GM18517 (cell line): Measurements from ENCODE around the gene EFCAB8.
"Not testable (repeated sequence)": the region's sequence is repeated elsewhere in the genome, so short reads cannot be mapped to it uniquely, and the experiment has no call there.

Experiments
- ATAC-seq: cut with Tn5 transposase; IDR thresholded peaks from one replicate; pipeline ENCODE4 v1.9.1; 2021; ENCODE audit warnings: mild to moderate bottlenecking, moderate library complexity; ENCODE audit not compliant: unreplicated experiment

The EFCAB8 gene

GRCh38 chr20:32841632-32842031, 17.1 kb upstream of the EFCAB8 start:
- ATAC-seq = no peak

- ATAC-seq = no peak
These were observed 15.8 kb upstream of the EFCAB8 start for GRCh38 chr20:32842688-32843524.

- ATAC-seq = no peak
These were observed 12.9 kb upstream of the EFCAB8 start for GRCh38 chr20:32845786-32846185.

GRCh38 chr20:32846852-32847251, 11.9 kb upstream of the EFCAB8 start:
- ATAC-seq = no peak

GRCh38 chr20:32847964-32848363, 10.8 kb upstream of the EFCAB8 start:
- ATAC-seq = no peak

- no peak for ATAC-seq
These were observed 9.9 kb upstream of the EFCAB8 start for GRCh38 chr20:32848846-32849245.

- ATAC-seq = no peak
These were observed 9.1 kb upstream of the EFCAB8 start for GRCh38 chr20:32849577-32849976.

- no peak for ATAC-seq
These were observed 3.3 kb upstream of the EFCAB8 start for GRCh38 chr20:32855387-32855786.

- no peak for ATAC-seq
These were observed 534 bp upstream of the EFCAB8 start for GRCh38 chr20:32858189-32858588.

- ATAC-seq = no peak
These were observed 2.7 kb downstream of the EFCAB8 start for GRCh38 chr20:32861446-32861845.

- ATAC-seq = no peak
These were observed 10.8 kb downstream of the EFCAB8 start for GRCh38 chr20:32869562-32869961.

GRCh38 chr20:32870526-32870925, 11.8 kb downstream of the EFCAB8 start:
- ATAC-seq = not testable (repeated sequence)

- no peak for ATAC-seq
These were observed 12.3 kb downstream of the EFCAB8 start for GRCh38 chr20:32870985-32871384.

- ATAC-seq = no peak
These were observed 13.0 kb downstream of the EFCAB8 start for GRCh38 chr20:32871627-32872160.

- ATAC-seq = no peak
These were observed 13.5 kb downstream of the EFCAB8 start for GRCh38 chr20:32872266-32872665.

GRCh38 chr20:32875673-32876072, 16.9 kb downstream of the EFCAB8 start:
- ATAC-seq = no peak

GRCh38 chr20:32877507-32877906, 18.8 kb downstream of the EFCAB8 start:
- ATAC-seq = no peak

- ATAC-seq = no peak
These were observed 20.1 kb downstream of the EFCAB8 start for GRCh38 chr20:32878820-32879219.

- ATAC-seq = no peak
These were observed 20.8 kb downstream of the EFCAB8 start for GRCh38 chr20:32879538-32879937.

GRCh38 chr20:32880635-32881034, 21.9 kb downstream of the EFCAB8 start:
- ATAC-seq = no peak

GRCh38 chr20:32883081-32883480, 24.4 kb downstream of the EFCAB8 start:
- ATAC-seq = no peak

GRCh38 chr20:32885185-32885584, 26.5 kb downstream of the EFCAB8 start:
- no peak for ATAC-seq

- ATAC-seq = no peak
These were observed 27.2 kb downstream of the EFCAB8 start for GRCh38 chr20:32885952-32886351.
